Ovary (tissue), 3 donors: ENCODE data around the gene CNTN5.

Experiments used
- CTCF ChIP-seq, 3 donors: fragments of 450-650 bp in 2 of 3; fragments of 200-600 bp in 1 of 3; IDR thresholded peaks; one replicate each; pipeline versions ENCODE4 v1.5.1 to v1.8.0; 2016 to 2022; ENCODE audit warnings: antibody characterized with exemption in 3 of 3, mild to moderate bottlenecking in 1 of 3
- EP300 ChIP-seq: sonication (generic); formaldehyde crosslinking; IDR thresholded peaks from one replicate; pipeline ENCODE4 v1.6.1; 2017; ENCODE audit warnings: antibody characterized with exemption
- POLR2A ChIP-seq: fragments of 450-650 bp; IDR thresholded peaks from one replicate; pipeline ENCODE4 v1.6.1; 2017; ENCODE audit warnings: antibody characterized with exemption, mild to moderate bottlenecking, moderate library complexity
- donor health status: DM: no; HTN: no; CAD: no.

GRCh38 chr11:100240025-100240539, 1219.3 kb downstream of the CNTN5 start:
- no peak for TF ChIP-seq CTCF (IDR thresholded peaks at IDR 0.05)
- no peak for TF ChIP-seq POLR2A
- TF ChIP-seq EP300, result no peak
